Progenitor cell of endocrine pancreas (in vitro differentiated cells): Measurements from ENCODE around the gene BPGM. TPM values are rescaled to one million over a fixed set of nuclear protein-coding genes. Genes with fewer than 3 reads are reported as not detected.

Experiments used
- DNase-seq: peaks from one replicate; pipeline ENCODE4 v3.0.0; 2021; ENCODE audit warnings: low spot score; ENCODE audit not compliant: unreplicated experiment
- H3K27ac Mint-ChIP-seq: 2 replicates; pipeline ENCODE4 v1.8.0; 2021; ENCODE audit warnings: mild to moderate bottlenecking, moderate library complexity, mixed read lengths
- H3K27me3 Mint-ChIP-seq: 2 replicates; pipeline ENCODE4 v1.8.0; 2021; ENCODE audit warnings: mixed read lengths
- H3K36me3 Mint-ChIP-seq: 2 replicates; pipeline ENCODE4 v1.8.0; 2022; ENCODE audit warnings: mixed read lengths; ENCODE audit not compliant: insufficient read depth
- H3K4me1 Mint-ChIP-seq: 2 replicates; pipeline ENCODE4 v1.8.0; 2021; ENCODE audit warnings: low read depth, mixed read lengths
- H3K4me3 Mint-ChIP-seq: 2 replicates; pipeline ENCODE4 v1.8.0; 2021; ENCODE audit warnings: low read depth, mild to moderate bottlenecking, moderate library complexity, mixed read lengths
- H3K9me3 Mint-ChIP-seq: 2 replicates; pipeline ENCODE4 v1.8.0; 2021; ENCODE audit warnings: low read depth, mixed read lengths
- total RNA-seq: library from RNA; stranded (reverse); gene quantifications from 2 replicates; pipeline ENCODE4 v1.2.1, GENCODE V29; 2021
- TF ChIP-seq, protein P1 (sequence below): fragments of 200-600 bp; sonication (generic); IDR thresholded peaks from one replicate; pipeline ENCODE4 v1.5.0; 2021; ENCODE audit warnings: antibody characterized with exemption, mild to moderate bottlenecking; ENCODE audit not compliant: unreplicated experiment

Gene BPGM
- total RNA-seq, 1 donor from 2014 or later: 22.8 TPM

DNA sequence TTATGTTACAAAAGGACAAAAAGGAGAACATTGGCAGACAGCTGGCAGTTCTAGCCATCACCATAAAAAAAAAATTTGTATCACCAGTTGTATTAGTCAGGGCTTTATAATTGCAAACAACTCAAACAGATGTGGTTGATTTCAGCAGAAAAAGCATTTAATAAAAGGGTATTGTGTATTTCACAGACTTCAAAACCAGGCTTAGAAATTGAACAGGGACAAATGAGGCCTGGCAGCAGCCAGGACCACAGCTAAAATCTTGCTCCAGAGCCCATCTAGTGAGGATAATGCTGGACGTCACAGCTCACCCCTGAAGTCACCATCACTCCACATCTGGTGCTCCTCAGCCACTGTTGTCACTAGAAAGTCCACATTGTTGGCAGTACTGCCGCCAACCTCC is 79.9 kb downstream of the BPGM start:
- H3K9me3 Mint-ChIP-seq: no peaks in the 10 kb centered on the region
- TF ChIP-seq, protein P1, sequence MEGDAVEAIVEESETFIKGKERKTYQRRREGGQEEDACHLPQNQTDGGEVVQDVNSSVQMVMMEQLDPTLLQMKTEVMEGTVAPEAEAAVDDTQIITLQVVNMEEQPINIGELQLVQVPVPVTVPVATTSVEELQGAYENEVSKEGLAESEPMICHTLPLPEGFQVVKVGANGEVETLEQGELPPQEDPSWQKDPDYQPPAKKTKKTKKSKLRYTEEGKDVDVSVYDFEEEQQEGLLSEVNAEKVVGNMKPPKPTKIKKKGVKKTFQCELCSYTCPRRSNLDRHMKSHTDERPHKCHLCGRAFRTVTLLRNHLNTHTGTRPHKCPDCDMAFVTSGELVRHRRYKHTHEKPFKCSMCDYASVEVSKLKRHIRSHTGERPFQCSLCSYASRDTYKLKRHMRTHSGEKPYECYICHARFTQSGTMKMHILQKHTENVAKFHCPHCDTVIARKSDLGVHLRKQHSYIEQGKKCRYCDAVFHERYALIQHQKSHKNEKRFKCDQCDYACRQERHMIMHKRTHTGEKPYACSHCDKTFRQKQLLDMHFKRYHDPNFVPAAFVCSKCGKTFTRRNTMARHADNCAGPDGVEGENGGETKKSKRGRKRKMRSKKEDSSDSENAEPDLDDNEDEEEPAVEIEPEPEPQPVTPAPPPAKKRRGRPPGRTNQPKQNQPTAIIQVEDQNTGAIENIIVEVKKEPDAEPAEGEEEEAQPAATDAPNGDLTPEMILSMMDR: no peak
- no peak overlapping the region for H3K27ac Mint-ChIP-seq
- H3K4me1 Mint-ChIP-seq: no peaks in the 10 kb centered on the region
- H3K27me3 Mint-ChIP-seq: peaks cover under 1% of the 10 kb centered on the region
- no peaks in the 10 kb centered on the region for H3K36me3 Mint-ChIP-seq
- no peak for DNase-seq
- no peak overlapping the region for H3K4me3 Mint-ChIP-seq

DNA sequence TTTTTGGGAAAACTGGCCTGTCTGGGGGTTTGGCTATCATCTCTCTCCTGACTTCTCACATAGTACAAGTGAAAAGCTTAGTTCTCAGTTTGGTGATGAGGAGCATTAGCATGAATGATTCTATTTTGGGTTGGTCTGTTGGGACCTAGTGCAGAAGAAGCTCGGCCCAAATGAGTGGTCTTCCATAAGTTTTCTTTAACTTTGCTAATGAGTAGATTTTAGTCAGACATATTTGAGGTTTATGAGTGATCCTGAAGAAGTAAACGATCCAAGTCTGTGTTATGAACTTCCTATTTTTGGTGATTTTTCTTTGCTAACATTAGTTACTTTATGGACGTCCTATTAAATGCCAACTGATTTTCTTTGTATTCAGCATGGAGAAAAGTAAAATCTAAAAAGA is 81.1 kb downstream of the BPGM start:
- no peak overlapping the region for H3K27ac Mint-ChIP-seq
- no peaks in the 10 kb centered on the region for H3K9me3 Mint-ChIP-seq
- TF ChIP-seq, protein P1: no peak
- H3K27me3 Mint-ChIP-seq: peaks cover 5% of the 10 kb centered on the region
- no peaks in the 10 kb centered on the region for H3K36me3 Mint-ChIP-seq
- no peak for DNase-seq
- H3K4me3 Mint-ChIP-seq: no peak overlapping the region
- no peaks in the 10 kb centered on the region for H3K4me1 Mint-ChIP-seq

Other genes with a start within 250 kb of the BPGM start
- gene AKR1B1, start 187.8 kb upstream of the BPGM start, total RNA-seq: 96.0 and 99.8 TPM in 2 replicates
- gene AKR1B10, start 119.3 kb upstream of the BPGM start, total RNA-seq: 0.55 TPM in 1 of 2 replicates, not detected in the other
- not detected in 2 replicates for gene AKR1B15, start 97.7 kb upstream of the BPGM start, total RNA-seq
- gene CALD1, start 132.8 kb downstream of the BPGM start, total RNA-seq: 95.4 and 106 TPM in 2 replicates